HG02840 (cell line): ENCODE data around the gene PC.

Experiments used
- ATAC-seq: cut with Tn5 transposase; IDR thresholded peaks from one replicate; pipeline ENCODE4 v1.9.1; 2021; ENCODE audit warnings: mild to moderate bottlenecking, moderate library complexity, moderate number of reproducible peaks; ENCODE audit not compliant: unreplicated experiment, low FRiP score

PC gene

DNA sequence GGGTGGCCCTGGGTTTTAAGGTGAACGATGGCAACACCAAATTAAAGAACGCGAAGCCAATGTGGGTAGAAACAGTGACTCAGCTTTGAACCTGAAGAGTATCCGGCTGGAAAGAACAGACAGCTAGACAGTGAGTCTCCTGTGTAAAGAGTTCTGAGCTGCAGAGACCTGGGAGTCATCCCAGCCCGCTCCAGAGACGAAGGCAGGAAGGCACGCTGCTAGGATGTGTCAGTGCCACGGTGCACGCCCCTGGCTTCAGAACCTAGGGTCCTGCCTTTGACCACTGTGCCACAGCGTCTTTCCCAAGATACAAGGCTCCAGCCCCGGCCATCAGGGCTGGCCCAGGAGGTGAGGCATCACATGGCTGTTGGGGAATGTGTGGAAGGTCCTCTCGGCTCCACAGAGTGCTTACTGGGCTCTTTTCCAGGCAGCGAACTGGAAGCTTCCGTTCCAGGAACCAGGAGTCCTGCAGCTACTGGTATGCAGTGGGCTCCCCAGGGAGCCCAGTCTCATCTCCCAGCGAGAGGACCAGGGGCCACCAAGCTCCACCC is 71.4 kb downstream of the PC start:
- ATAC-seq, result no peak

DNA sequence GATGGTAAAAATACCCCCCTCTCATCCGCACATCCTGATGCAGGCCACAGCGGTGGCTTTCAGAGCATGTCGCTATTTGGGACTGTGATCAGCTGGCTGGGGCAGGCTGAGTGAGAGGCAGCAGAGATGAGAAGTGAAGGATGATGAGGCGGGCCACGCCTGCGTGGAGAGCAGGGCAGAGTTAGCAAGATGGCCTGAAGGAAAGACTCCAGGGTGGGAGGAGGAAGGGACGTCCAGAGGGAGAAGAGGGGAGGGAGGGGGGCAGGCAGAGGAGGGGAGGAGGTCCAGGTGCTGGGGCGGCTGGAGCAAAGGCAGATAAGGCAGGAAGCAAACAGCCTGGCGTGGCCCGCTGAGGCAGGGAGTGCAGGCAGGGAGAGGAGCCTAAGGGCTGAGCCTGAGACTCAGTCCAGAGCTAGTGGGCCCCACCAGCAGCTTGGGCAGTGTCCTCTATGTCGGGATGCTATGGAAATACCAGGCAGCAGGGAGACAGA is 72.2 kb downstream of the PC start:
- ATAC-seq, result no peak

DNA sequence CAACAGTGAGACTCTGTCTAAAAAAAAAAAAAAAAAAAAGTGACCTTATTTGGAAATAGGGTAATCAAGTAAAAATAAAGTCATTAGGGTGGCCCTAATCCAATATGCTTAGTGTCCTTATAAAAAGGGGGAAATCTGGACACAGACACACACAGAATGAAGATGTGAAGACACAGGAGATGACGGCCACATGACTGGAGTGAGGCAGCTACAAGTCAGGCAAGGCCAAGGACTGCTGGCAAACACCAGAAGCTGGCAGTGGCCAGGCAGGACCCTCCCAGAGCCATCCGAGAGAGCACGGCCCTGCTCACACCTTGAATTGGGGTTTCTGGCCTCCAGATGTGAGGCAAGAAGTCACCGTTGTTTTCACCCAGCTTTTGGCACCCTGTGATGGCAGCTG is 72.7 kb downstream of the PC start:
- ATAC-seq, result no peak

DNA sequence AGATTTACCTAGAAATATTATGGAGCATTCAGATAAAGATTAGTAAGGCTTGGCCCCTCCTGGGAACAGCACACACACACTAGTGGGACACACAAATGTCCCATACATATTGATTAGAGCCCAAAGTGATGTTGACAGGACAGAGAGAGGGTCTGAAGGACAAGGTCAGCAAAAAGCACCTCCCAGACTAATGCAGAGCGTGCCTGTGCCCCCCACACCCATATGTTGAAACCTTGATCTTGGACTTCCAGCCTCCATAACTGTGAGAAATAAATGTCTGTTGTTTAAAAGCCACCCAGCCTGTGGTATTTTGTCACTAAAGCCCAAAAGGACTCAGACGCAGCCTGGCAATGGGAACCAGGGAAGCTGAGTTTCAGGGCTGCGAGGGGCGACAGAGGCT is 73.7 kb downstream of the PC start:
- no peak for ATAC-seq

DNA sequence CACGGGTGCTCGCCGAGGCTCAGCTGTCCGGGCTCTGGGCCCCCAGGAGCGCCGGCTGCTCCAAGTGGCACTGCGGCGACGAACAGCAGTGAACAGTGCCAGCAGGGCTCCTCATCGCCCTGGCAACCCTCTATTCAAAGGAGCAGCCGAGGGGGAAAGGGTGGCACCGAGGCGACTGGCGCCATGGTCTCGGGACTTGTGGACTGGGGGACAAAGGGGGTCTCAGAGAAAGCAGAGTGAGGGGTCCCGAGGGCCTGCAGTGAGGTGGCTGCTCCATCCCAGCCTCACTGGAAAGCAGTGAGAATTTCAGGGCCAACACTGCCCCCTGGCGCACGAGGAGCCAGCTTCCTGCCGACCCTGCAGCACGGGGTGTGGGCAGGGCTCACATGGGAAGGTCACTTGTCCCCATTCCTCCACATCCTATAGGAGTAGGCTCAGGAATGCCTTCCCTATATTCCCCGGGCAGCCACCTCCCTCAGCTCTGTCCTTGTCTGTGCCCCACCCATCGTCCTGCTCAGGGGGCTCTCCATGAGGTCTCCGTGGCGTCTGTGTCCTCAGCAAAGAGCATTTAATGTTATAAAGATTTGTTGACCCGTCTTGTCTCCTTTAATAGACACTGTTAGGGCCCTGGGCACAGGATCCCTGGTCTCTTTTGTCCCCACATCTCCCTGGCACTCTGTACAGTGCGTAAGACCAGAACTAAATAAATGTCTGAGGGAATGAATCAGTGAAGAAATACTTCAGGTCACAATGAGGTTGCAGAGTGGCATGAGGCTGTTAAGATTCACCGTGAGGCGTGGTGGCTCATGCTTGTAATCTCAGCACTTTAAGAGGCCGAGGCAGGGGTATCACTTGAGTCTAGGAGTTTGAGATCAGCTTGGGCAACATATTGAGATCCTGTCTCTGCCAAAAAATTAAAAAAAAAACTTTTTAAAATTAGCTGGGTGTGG is 74.9 kb downstream of the PC start:
- no peak for ATAC-seq

DNA sequence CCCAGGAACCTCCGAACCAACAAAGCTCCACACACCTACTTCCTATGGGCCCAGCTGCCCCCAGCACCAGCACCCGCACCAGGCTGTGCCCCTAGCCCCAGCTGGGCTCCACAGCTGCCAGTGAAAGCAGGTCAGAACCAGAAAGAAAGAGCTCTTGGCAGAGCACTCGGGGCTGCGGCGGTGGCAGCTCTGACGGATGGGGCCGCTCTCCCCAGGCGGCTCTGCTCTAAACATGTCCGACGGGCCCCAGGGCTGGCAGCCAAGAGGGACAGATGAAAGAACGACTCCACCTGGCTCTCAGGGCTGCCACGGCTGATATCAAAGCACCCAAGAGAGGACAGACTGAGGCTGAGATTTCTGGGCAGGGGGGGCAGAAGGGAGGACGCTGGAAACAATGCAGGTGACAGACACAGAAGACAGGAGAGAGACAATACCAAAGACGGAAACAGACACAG is 75.6 kb downstream of the PC start:
- ATAC-seq, result no peak

DNA sequence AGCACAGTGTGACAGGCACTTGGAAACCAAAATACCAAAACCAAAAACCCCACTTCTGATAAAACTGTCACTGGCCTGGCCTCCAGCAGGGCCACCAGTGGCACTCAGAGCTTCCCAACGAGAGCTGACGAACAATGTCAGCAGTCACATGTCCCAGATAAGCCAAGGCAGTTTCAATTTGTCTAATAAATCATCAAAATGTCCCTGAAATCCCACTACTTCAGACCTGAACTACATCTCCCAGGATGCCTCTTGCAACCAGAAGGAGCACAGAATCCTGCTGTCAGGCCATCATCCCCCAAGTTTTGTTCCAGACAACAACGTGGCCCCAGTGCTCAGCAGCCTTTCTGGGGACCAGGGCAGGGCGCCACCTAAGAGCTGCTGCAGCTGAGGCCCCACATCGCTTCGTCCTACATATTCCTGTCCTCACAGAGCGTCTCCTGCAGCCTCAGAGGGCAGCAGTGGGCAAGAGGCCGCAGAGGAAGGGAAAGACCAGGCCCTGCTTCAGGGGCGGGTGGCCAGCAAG is 76.2 kb downstream of the PC start:
- ATAC-seq, result no peak

DNA sequence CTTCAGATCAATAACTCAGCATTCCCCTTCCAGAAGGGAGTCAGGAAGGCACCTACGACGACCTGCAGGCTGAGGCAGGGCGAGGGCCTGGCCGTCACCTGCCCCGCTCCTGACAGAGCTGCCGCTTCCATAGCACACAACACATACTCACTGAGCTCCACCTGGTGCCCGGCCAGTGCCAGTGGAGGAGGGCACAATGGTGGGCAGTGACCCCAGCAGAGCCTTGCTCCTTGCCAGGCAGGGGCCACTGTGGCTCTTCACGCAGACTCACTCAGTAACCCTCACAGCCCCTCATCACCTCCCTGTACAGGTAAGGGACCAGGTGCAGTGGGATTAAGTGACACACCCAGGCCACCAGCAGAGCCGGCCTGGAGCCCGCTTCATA is 76.7 kb downstream of the PC start:
- ATAC-seq, result no peak

DNA sequence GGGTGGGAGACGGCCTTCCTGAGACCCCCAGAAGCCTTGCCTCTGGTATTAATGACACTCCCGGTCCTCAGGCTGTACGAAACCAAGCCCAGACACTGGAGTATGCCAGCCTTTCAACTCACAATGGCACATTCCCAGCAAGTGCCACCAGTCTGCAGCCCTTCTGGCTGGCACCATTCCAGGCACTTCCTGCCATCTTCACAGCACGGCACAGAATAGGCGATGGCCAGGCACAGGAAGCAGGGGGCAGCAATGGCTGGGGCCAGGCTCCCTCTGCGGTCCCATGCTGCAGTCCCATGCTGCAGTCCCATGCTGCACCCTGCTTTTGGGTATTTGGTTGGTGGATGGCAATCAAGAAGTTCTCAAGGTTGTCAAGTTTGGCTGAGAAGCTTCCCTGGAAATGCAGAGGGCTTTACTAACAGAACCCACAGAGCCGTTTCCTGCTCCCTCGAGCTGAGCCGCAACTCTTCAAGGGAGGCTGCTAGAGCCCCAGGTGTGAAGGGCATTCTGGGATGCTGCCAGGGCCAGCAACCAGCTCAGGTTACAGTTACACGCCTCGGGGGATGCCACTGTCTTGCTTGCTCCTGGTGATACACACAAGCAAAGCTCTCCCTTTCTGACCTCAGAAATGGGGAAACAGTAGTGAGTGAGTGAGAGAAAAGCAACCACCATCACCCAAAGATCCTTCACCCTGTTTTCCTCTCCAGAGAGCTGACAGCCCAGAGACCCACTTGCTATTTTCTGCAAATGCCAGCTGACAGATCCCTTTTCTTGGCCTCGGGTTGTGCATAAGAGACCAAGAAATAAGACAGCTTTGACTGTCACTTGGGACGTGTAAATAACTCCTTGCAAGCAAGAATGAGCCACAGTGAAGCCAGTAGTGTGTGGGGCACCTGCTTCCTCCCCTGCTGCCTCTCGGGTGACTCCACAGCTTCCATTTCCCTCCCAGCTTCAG is 77.4 kb downstream of the PC start:
- ATAC-seq, result no peak

DNA sequence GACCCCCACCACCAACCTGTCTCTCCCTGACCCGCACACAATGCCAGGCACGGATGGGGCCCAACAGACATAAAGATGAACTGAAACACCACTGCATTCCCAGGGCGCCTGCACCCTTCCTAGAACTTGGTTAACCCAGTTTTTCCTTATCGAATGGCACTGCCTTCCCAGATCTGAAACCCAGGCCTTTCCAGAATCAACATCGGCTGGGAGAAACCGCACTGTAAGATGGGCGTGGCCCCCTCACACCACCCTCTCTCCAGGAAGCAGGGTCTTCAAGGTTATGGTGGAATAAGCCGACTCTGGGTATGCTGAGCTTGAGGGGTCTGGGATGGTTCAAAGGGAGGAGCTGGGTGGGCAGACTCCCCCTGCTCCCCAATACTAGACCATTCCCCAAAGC is 78.2 kb downstream of the PC start:
- no peak for ATAC-seq

DNA sequence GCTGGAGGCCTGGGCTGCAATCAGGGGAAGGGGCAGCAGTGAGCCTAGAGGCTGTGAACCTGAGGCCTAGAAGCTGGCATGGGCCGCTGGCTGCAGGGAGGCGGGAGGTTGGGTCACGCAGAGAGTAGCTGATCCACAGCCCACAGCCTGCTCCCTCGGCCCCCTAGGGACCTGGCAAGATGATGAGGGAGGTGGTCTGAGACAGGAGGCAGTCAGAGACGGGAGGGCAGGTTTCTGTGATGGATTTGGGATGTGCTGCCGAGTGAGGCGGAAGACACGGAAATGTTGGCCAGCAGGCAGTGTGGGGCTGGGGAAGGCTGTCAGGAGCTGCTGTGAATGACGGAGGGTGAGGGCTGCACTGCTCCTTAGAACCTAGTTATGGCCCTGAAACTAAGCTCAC is 78.6 kb downstream of the PC start:
- ATAC-seq, result no peak

DNA sequence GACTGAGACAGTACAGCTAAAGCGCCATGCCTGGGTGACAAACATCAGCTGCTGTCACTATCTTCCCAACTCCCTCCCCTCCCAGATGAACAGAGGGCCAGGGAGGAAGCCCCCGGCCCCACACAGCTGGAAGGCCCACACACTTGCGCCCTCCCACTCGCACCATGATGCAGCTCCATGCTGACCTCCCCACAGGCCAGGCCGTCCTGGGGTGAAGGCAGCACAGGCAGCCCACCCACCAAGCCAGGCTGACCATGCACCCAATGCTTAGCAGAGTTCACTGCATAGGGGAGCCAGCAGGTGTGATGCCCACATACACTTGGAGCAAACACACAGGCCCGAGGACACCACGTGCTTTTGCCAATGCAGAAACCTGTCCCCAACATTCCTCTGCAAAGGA is 79.2 kb downstream of the PC start:
- ATAC-seq, result no peak

DNA sequence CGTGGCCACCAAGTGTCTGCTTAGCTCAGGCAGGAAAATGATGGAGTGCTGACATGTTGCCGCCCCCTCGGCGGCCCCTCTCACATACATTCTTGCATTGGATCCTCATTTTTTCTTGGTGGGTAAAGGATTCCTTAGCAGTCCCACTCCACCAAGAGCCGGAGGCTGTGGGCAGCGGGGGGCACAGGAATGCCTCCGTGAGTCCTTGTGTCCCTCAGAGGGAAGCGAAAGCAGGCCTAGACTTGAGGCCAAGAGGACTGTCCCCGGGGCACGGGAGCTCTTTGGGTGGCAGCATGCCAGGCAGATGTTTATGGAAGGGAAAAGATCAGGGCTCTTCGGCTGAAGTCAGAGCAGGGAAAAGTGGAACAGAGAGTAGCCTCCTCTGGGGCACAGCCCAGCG is 79.7 kb downstream of the PC start:
- ATAC-seq, result no peak

DNA sequence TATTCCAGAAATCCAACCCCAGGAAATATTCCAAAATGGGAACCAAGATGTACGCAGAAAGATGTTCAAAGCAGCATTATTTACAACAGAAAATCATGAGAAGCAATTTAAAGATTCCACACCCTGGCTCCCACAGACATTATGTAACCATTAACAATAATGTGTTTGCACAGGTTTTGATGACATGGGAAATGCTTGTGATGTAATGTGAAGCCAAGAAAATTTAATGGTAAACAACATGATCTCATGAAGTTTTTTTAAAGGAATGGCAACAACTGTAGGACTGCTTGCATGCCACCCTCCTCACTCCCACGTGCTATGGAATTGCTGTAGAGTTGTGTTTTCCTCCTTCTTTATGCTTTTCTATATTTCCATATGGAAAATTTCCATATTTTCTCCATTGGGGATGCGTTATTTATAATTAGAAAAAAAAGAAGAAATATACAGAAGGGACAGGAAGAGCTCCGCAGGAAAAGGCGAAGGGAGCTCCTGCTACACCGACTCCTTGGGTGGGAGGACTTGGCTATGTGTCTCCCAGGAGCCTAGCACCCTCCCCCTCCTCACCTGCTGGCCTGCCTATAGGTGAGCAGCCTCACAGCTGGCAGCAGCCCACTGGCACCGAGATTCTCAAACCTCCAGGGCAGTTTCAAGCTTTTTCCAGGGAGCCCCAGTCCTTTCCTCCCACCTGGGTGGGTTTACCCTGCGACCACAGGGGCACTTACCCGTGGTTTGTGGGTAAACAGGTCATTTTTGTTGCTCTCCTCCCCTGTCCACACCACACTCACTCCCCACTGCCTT is 80.4 kb downstream of the PC start:
- no peak for ATAC-seq

DNA sequence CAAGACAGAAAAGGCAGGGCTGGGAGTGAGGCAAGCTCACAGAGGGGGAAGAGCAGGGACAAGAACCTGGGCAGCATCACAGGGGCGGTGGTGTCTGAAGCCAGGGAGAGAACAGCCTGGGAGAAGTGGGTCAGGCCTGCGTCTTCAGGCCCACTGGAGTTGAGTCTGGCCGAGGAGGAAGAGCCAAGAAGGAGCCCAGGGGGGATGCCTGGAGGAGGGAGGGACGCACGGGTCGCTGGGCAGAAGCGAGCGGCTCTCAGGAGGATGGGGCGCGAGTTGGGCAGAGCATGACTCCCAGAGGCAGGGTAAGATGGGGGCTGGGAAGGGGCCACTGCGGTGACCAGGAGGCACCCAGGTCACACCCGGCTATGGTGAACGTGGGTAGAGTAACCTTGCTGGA is 82.8 kb downstream of the PC start:
- no peak for ATAC-seq

DNA sequence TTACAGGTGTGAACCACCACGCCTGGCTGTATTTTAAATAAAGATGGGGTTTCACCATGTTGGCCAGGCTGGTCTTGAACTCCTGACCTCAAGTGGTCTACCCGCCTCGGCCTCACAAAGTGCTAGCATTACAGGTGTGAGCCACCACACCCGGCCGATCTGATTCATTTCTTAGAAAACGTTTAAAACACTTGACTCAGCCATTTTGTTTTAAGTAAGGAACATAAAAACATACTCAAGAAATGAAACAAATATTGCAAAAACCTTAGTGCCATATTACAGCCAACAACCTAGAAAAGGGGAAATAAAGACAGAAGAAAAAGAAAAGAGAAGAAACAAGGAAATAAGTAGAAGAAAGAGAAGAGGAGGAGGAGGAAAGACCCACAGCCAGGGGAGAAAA is 84.0 kb downstream of the PC start:
- ATAC-seq, result no peak

DNA sequence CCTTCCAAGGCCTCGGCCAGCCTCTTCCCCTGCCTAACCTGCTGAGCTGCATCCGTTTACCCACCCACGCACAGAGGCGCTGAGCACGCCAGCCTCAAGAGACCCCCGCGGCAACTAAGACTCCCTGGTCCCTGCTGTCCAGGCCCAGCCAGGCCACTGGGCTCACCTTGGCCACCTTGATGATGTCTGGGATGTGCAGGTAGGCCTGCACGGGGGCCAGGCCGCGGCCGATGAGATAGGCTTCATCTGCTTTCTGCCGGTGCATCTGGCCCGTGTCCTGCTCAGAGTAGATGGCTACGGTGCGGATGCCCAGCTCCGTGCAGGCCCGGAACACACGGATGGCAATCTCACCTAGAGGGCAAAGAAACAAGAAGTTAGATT is 86.7 kb downstream of the PC start:
- ATAC-seq, result no peak

DNA sequence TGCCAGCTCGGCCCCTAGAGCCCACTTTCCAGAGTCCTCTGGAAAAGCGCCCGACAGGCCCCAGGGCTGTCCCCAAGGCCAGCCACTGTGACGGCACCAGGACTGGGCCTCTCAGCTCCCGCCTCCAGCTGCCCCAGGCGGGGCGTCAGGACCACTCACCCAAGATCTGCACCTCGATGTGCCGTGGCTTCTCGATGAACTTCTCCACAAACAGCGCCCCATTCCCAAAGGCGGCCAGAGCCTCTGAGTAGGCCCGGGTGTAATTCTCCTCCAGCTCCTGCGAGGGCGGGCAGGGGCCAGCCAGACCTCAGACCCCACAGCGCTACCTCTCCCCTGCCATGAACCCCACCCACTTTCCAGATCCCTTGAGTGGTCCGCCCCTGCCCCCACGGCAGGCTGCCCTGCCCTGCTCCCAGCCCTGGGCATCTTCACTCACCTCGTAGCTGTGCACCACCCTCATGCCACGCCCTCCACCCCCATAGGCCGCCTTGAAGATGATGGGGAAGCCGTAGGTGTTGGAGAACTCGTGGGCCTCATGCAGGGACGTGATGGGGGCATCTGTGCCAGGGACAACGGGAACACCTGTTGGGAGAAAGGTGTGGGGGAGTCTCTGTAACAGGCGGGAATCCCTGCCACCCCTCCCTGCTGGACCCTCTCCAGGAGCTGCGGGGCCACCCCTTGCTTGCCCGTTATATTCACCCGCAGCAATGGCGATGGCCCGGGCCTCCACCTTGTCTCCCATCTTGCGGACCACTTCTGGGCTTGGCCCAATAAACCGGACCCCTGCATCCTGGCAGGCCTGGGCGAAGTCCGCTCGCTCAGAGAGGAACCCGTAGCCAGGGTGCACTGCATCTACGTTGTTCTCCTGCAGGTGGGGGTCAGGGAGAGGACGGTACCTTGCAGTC is 87.3 kb downstream of the PC start:
- no peak for ATAC-seq

DNA sequence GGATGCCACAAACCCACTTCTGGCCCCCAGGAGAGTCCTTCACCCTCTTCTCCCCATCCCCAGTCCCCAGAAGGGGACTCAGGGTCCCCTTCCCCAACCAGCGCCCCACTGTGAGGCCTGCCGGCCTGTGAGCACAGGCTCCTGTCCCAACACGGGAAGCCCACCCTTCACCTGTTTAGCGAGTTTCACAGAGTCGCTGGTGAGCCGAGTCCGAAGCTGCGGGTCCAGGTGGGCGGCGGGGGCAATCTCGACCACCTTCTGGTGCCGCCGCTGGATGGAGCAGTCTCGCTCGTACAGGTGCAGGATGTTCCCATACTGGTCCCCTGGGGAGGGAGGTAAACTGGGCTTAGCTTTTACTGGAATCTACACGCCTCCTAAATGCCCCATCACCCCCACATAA is 88.1 kb downstream of the PC start:
- ATAC-seq, result no peak
